ENCODE results near the gene GFOD1. TPM values are rescaled to one million over a fixed set of nuclear protein-coding genes. Genes with fewer than 3 reads are reported as not detected.

GFOD1 gene
- total RNA-seq, 4 donors from 2014 or later = 7.3 to 15.9 (median 12.4) TPM

- 75 to 86% methylated on average over 26 of the region's 26 CpGs for WGBS, 2 donors
- TF ChIP-seq CTCF (IDR thresholded peaks at IDR 0.05) (no peak), POLR2A (IDR thresholded peaks at IDR 0.05) (no peak)
- H3K4me3 ChIP-seq (ENCODE audit: low read depth, poor library complexity, severe bottlenecking) = no peak overlapping the region
- intact Hi-C loops (cut with DNase I; ENCODE audit: low total_unique reads) = no loop called here
- peak in 1 of 2 donors; percentile 73 for DNase-seq (ENCODE audit: low spot score in 2 of 2)
These were observed 67.8 kb downstream of the GFOD1 start for GRCh38 chr6:13419422-13420195.

GRCh38 chr6:13418844-13419243 is 68.6 kb downstream of the GFOD1 start:
- no peak for TF ChIP-seq CTCF (IDR thresholded peaks at IDR 0.05)
- TF ChIP-seq POLR2A (IDR thresholded peaks at IDR 0.05) = no peak
- 77 to 78% methylated on average over 5 of the region's 5 CpGs for WGBS, 2 donors
- intact Hi-C loops (cut with DNase I; ENCODE audit: low total_unique reads) = no loop called here

DNA sequence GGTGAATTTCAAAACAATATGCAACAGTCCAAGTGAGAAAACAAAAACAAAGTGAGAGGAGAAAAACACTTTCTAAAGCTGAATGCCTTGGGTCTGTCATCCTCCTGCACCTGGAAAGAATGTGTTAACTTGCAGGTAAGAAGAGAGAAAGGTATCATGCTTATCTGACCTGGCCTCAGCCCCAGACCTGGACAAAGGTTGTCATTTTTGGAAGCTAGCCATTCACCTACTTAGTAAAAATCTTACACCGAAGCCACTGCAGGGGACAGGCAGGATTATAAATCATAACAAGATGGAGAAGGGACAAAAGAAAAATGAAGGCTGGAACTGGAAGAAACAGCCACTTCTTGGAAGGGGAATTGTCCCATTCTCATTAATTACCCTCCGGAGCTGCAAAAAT is 69.4 kb downstream of the GFOD1 start:
- peak in 1 of 2 donors; percentile 2 for DNase-seq (ENCODE audit: low spot score in 2 of 2)
- H3K4me3 ChIP-seq (ENCODE audit: low read depth, poor library complexity, severe bottlenecking) = no peak overlapping the region
- TF ChIP-seq CTCF (IDR thresholded peaks at IDR 0.05) (no peak), POLR2A (IDR thresholded peaks at IDR 0.05) (no peak)
- intact Hi-C loops (cut with DNase I; ENCODE audit: low total_unique reads) = no loop called here
- WGBS, 2 donors = 75 to 78% methylated on average over 2 of the region's 2 CpGs

More at GRCh38 chr6:13418844-13419243, 68.6 kb downstream of the GFOD1 start:
- peak in 1 of 2 donors; percentile 39 for DNase-seq (ENCODE audit: low spot score in 2 of 2)
- H3K4me3 ChIP-seq (ENCODE audit: low read depth, poor library complexity, severe bottlenecking) = no peak overlapping the region

- WGBS, 2 donors = 79 to 85% methylated on average over 6 of the region's 6 CpGs
- TF ChIP-seq CTCF (IDR thresholded peaks at IDR 0.05) (no peak), POLR2A (IDR thresholded peaks at IDR 0.05) (no peak)
- DNase-seq (ENCODE audit: low spot score in 2 of 2) = peak in 1 of 2 donors; percentile 23
- intact Hi-C loops (cut with DNase I; ENCODE audit: low total_unique reads) = no loop called here
- H3K4me3 ChIP-seq (ENCODE audit: low read depth, poor library complexity, severe bottlenecking) = no peak overlapping the region
These were observed 70.0 kb downstream of the GFOD1 start for GRCh38 chr6:13417431-13417830.

GRCh38 chr6:13415283-13415682 is 72.1 kb downstream of the GFOD1 start:
- WGBS, 2 donors = 75 to 76% methylated on average over 5 of the region's 5 CpGs
- intact Hi-C loops (cut with DNase I; ENCODE audit: low total_unique reads) = no loop called here
- H3K4me3 ChIP-seq (ENCODE audit: low read depth, poor library complexity, severe bottlenecking) = no peak overlapping the region
- TF ChIP-seq POLR2A (IDR thresholded peaks at IDR 0.05) (no peak), CTCF (IDR thresholded peaks at IDR 0.05) (no peak)
- DNase-seq (ENCODE audit: low spot score in 2 of 2) = peak in 1 of 2 donors; percentile 67
